ENCODE measurements around the gene FAM184A. TPM values are rescaled to one million over a fixed set of nuclear protein-coding genes. Genes with fewer than 3 reads are reported as not detected.
"Not testable (repeated sequence)": the region's sequence is repeated elsewhere in the genome, so short reads cannot be mapped to it uniquely, and the experiment has no call there.

Gene FAM184A
- polyA plus RNA-seq, 4 donors, result 1.8 to 16.7 (median 4.3) TPM

- no peaks in the 10 kb centered on the region for H3K9me3 ChIP-seq (ENCODE audit: control insufficient read depth in 2 of 2, insufficient read depth in 1 of 2, low read depth in 1 of 2, low read length in 1 of 2)
- H3K36me3 ChIP-seq (ENCODE audit: control insufficient read depth in 3 of 3, insufficient read depth in 2 of 3, low read depth in 1 of 3, low read length in 3 of 3), result no peaks in the 10 kb centered on the region
- no peak overlapping the region for H3K4me3 ChIP-seq (ENCODE audit: low read depth in 1 of 3, low read length in 3 of 3)
- no peaks in the 10 kb centered on the region for H3K27me3 ChIP-seq (ENCODE audit: control insufficient read depth in 3 of 3, insufficient read depth in 3 of 3, low read length in 3 of 3)
- no peak overlapping the region for H3K27ac ChIP-seq (ENCODE audit: low read depth in 1 of 3, low read length in 2 of 3)
- WGBS, 3 donors, result 84 to 87% (median 84%) methylated on average over 4 of the region's 4 CpGs
- no peak for FAIRE-seq
- no peaks in the 10 kb centered on the region for H3K4me1 ChIP-seq (ENCODE audit: control insufficient read depth in 3 of 3, insufficient read depth in 2 of 3, low read depth in 1 of 3, low read length in 2 of 3)
- no peak for DNase-seq
Observed at GRCh38 chr6:119119989-119120388, 41.5 kb upstream of the FAM184A start.

- H3K4me3 ChIP-seq (ENCODE audit: low read depth in 1 of 3, low read length in 3 of 3); H3K36me3 ChIP-seq (ENCODE audit: control insufficient read depth in 3 of 3, insufficient read depth in 2 of 3, low read depth in 1 of 3, low read length in 3 of 3); H3K4me1 ChIP-seq (ENCODE audit: control insufficient read depth in 3 of 3, insufficient read depth in 2 of 3, low read depth in 1 of 3, low read length in 2 of 3); DNase-seq; H3K27ac ChIP-seq (ENCODE audit: low read depth in 1 of 3, low read length in 2 of 3); H3K27me3 ChIP-seq (ENCODE audit: control insufficient read depth in 3 of 3, insufficient read depth in 3 of 3, low read length in 3 of 3); FAIRE-seq; H3K9me3 ChIP-seq (ENCODE audit: control insufficient read depth in 2 of 2, insufficient read depth in 1 of 2, low read depth in 1 of 2, low read length in 1 of 2): not testable (repeated sequence)
- WGBS, 3 donors, result 68 to 74% (median 71%) methylated on average over 13 of the region's 13 CpGs
Observed at GRCh38 chr6:119119062-119119461, 40.6 kb upstream of the FAM184A start.

- Histone ChIP-seq H3K27ac (ENCODE audit: low read depth in 1 of 3, low read length in 2 of 3) (no peak overlapping the region), H3K9me3 (ENCODE audit: control insufficient read depth in 2 of 2, insufficient read depth in 1 of 2, low read depth in 1 of 2, low read length in 1 of 2) (no peaks in the 10 kb centered on the region), H3K27me3 (ENCODE audit: control insufficient read depth in 3 of 3, insufficient read depth in 3 of 3, low read length in 3 of 3) (no peaks in the 10 kb centered on the region), H3K4me1 (ENCODE audit: control insufficient read depth in 3 of 3, insufficient read depth in 2 of 3, low read depth in 1 of 3, low read length in 2 of 3) (no peaks in the 10 kb centered on the region), H3K4me3 (ENCODE audit: low read depth in 1 of 3, low read length in 3 of 3) (no peak overlapping the region), H3K36me3 (ENCODE audit: control insufficient read depth in 3 of 3, insufficient read depth in 2 of 3, low read depth in 1 of 3, low read length in 3 of 3) (no peaks in the 10 kb centered on the region)
- DNase-seq (no peak), FAIRE-seq (no peak)
- 64 to 71% (median 70%) methylated on average over 3 of the region's 3 CpGs for WGBS, 3 donors
Observed at GRCh38 chr6:119116712-119117281, 38.3 kb upstream of the FAM184A start.

GRCh38 chr6:119113961-119114360 lies 35.5 kb upstream of the FAM184A start:
- Histone ChIP-seq H3K27me3 (ENCODE audit: control insufficient read depth in 3 of 3, insufficient read depth in 3 of 3, low read length in 3 of 3) (no peaks in the 10 kb centered on the region), H3K36me3 (ENCODE audit: control insufficient read depth in 3 of 3, insufficient read depth in 2 of 3, low read depth in 1 of 3, low read length in 3 of 3) (no peaks in the 10 kb centered on the region), H3K4me1 (ENCODE audit: control insufficient read depth in 3 of 3, insufficient read depth in 2 of 3, low read depth in 1 of 3, low read length in 2 of 3) (no peaks in the 10 kb centered on the region), H3K4me3 (ENCODE audit: low read depth in 1 of 3, low read length in 3 of 3) (no peak overlapping the region), H3K27ac (ENCODE audit: low read depth in 1 of 3, low read length in 2 of 3) (no peak overlapping the region), H3K9me3 (ENCODE audit: control insufficient read depth in 2 of 2, insufficient read depth in 1 of 2, low read depth in 1 of 2, low read length in 1 of 2) (no peaks in the 10 kb centered on the region)
- no peak for DNase-seq
- FAIRE-seq, result no peak
- 96 to 100% (median 97%) methylated on average over 1 of the region's 1 CpG for WGBS, 3 donors

GRCh38 chr6:119112812-119113530 lies 34.5 kb upstream of the FAM184A start:
- Histone ChIP-seq H3K27ac (ENCODE audit: low read depth in 1 of 3, low read length in 2 of 3) (no peak overlapping the region), H3K4me1 (ENCODE audit: control insufficient read depth in 3 of 3, insufficient read depth in 2 of 3, low read depth in 1 of 3, low read length in 2 of 3) (no peaks in the 10 kb centered on the region), H3K4me3 (ENCODE audit: low read depth in 1 of 3, low read length in 3 of 3) (no peak overlapping the region), H3K27me3 (ENCODE audit: control insufficient read depth in 3 of 3, insufficient read depth in 3 of 3, low read length in 3 of 3) (no peaks in the 10 kb centered on the region), H3K36me3 (ENCODE audit: control insufficient read depth in 3 of 3, insufficient read depth in 2 of 3, low read depth in 1 of 3, low read length in 3 of 3) (no peaks in the 10 kb centered on the region), H3K9me3 (ENCODE audit: control insufficient read depth in 2 of 2, insufficient read depth in 1 of 2, low read depth in 1 of 2, low read length in 1 of 2) (no peaks in the 10 kb centered on the region)
- no peak for FAIRE-seq
- 74 to 91% (median 74%) methylated on average over 4 of the region's 4 CpGs for WGBS, 3 donors
- no peak for DNase-seq

- Histone ChIP-seq H3K27ac (ENCODE audit: low read depth in 1 of 3, low read length in 2 of 3) (no peak overlapping the region), H3K4me1 (ENCODE audit: control insufficient read depth in 3 of 3, insufficient read depth in 2 of 3, low read depth in 1 of 3, low read length in 2 of 3) (no peaks in the 10 kb centered on the region), H3K9me3 (ENCODE audit: control insufficient read depth in 2 of 2, insufficient read depth in 1 of 2, low read depth in 1 of 2, low read length in 1 of 2) (no peaks in the 10 kb centered on the region), H3K4me3 (ENCODE audit: low read depth in 1 of 3, low read length in 3 of 3) (no peak overlapping the region), H3K36me3 (ENCODE audit: control insufficient read depth in 3 of 3, insufficient read depth in 2 of 3, low read depth in 1 of 3, low read length in 3 of 3) (no peaks in the 10 kb centered on the region), H3K27me3 (ENCODE audit: control insufficient read depth in 3 of 3, insufficient read depth in 3 of 3, low read length in 3 of 3) (no peaks in the 10 kb centered on the region)
- DNase-seq (peak; percentile 66 to 74), FAIRE-seq (peak; percentile 78)
- 34 to 40% (median 35%) methylated on average over 8 of the region's 8 CpGs for WGBS, 3 donors
Observed at GRCh38 chr6:119110601-119111548, 32.4 kb upstream of the FAM184A start.

GRCh38 chr6:119109654-119110325 lies 31.3 kb upstream of the FAM184A start:
- no peaks in the 10 kb centered on the region for H3K27me3 ChIP-seq (ENCODE audit: control insufficient read depth in 3 of 3, insufficient read depth in 3 of 3, low read length in 3 of 3)
- no peak overlapping the region for H3K4me3 ChIP-seq (ENCODE audit: low read depth in 1 of 3, low read length in 3 of 3)
- H3K27ac ChIP-seq (ENCODE audit: low read depth in 1 of 3, low read length in 2 of 3), result no peak overlapping the region
- no peaks in the 10 kb centered on the region for H3K4me1 ChIP-seq (ENCODE audit: control insufficient read depth in 3 of 3, insufficient read depth in 2 of 3, low read depth in 1 of 3, low read length in 2 of 3)
- no peaks in the 10 kb centered on the region for H3K9me3 ChIP-seq (ENCODE audit: control insufficient read depth in 2 of 2, insufficient read depth in 1 of 2, low read depth in 1 of 2, low read length in 1 of 2)
- no peaks in the 10 kb centered on the region for H3K36me3 ChIP-seq (ENCODE audit: control insufficient read depth in 3 of 3, insufficient read depth in 2 of 3, low read depth in 1 of 3, low read length in 3 of 3)
- DNase-seq, result no peak
- WGBS, 3 donors, result 74 to 81% (median 77%) methylated on average over 8 of the region's 8 CpGs
- no peak for FAIRE-seq

GRCh38 chr6:119108076-119108475 lies 29.6 kb upstream of the FAM184A start:
- Histone ChIP-seq H3K36me3 (ENCODE audit: control insufficient read depth in 3 of 3, insufficient read depth in 2 of 3, low read depth in 1 of 3, low read length in 3 of 3) (no peaks in the 10 kb centered on the region), H3K27ac (ENCODE audit: low read depth in 1 of 3, low read length in 2 of 3) (no peak overlapping the region), H3K4me3 (ENCODE audit: low read depth in 1 of 3, low read length in 3 of 3) (no peak overlapping the region), H3K9me3 (ENCODE audit: control insufficient read depth in 2 of 2, insufficient read depth in 1 of 2, low read depth in 1 of 2, low read length in 1 of 2) (no peaks in the 10 kb centered on the region), H3K4me1 (ENCODE audit: control insufficient read depth in 3 of 3, insufficient read depth in 2 of 3, low read depth in 1 of 3, low read length in 2 of 3) (no peaks in the 10 kb centered on the region), H3K27me3 (ENCODE audit: control insufficient read depth in 3 of 3, insufficient read depth in 3 of 3, low read length in 3 of 3) (no peaks in the 10 kb centered on the region)
- FAIRE-seq (no peak), DNase-seq (no peak)
- 57 to 76% (median 63%) methylated on average over 3 of the region's 3 CpGs for whole genome bisulfite sequencing, 3 donors

Data from small intestine (tissue), 7 donors.